ENCODE measurements around the gene DPH6. TPM values are rescaled to one million over a fixed set of nuclear protein-coding genes. Genes with fewer than 3 reads are reported as not detected.

The DPH6 gene
- total RNA-seq, 1 experiment from 2014 or later: 31.7 TPM

- TF ChIP-seq E2F4 (CRISPR knock-in tag; IDR thresholded peaks at IDR 0.05; ENCODE audit: borderline replicate concordance, low read depth): no peak
- TF ChIP-seq PRDM15 (CRISPR knock-in tag; IDR thresholded peaks at IDR 0.05): no peak
Measured at GRCh38 chr15:35486296-35486695, 59.7 kb downstream of the DPH6 start (continued).

GRCh38 chr15:35485411-35485810 is 60.6 kb downstream of the DPH6 start:
- ATAC-seq: no peak
- Mint-ChIP-seq H3K36me3 (peaks cover 53% of the 10 kb centered on the region), H3K27ac (no peak overlapping the region), H3K27me3 (ENCODE audit: low read depth) (no peaks in the 10 kb centered on the region), H3K4me3 (no peak overlapping the region), H3K9me3 (peaks cover 50% of the 10 kb centered on the region), H3K4me1 (peaks cover 9% of the 10 kb centered on the region)
- POLR2A ChIA-PET: no interaction called here
- TF ChIP-seq ZBTB43 (CRISPR knock-in tag; IDR thresholded peaks at IDR 0.05): no peak
- no peak for TF ChIP-seq ZNF138 (CRISPR knock-in tag; conservative IDR thresholded peaks at IDR 0.05)
- no peak for TF ChIP-seq ARID4B (CRISPR knock-in tag; IDR thresholded peaks at IDR 0.05; ENCODE audit: borderline replicate concordance)
- no peak for TF ChIP-seq JUN (CRISPR knock-in tag; IDR thresholded peaks at IDR 0.05)
- TF ChIP-seq PREB (CRISPR knock-in tag; IDR thresholded peaks at IDR 0.05; ENCODE audit: borderline replicate concordance): no peak
- no peak for TF ChIP-seq HMGXB4 (CRISPR knock-in tag; IDR thresholded peaks at IDR 0.05)
- TF ChIP-seq FOXK1 (CRISPR knock-in tag; IDR thresholded peaks at IDR 0.05): no peak
- TF ChIP-seq FOXP1 (CRISPR knock-in tag; IDR thresholded peaks at IDR 0.05; ENCODE audit: borderline replicate concordance): no peak
- no peak for TF ChIP-seq IRF2 (CRISPR knock-in tag; IDR thresholded peaks at IDR 0.05; ENCODE audit: borderline replicate concordance, low read depth)
- no peak for TF ChIP-seq SMAD4 (CRISPR knock-in tag; IDR thresholded peaks at IDR 0.05)
- TF ChIP-seq PRRX2 (CRISPR knock-in tag; IDR thresholded peaks at IDR 0.05): no peak
- TF ChIP-seq ZSCAN18 (CRISPR knock-in tag; IDR thresholded peaks at IDR 0.05): no peak
- TF ChIP-seq USF1 (CRISPR knock-in tag; IDR thresholded peaks at IDR 0.05): no peak
- CTCF ChIA-PET: no interaction called here
- DNase-seq (ENCODE audit: low spot score): no peak
